ENCODE measurements around the gene ANKRD9.

DNA sequence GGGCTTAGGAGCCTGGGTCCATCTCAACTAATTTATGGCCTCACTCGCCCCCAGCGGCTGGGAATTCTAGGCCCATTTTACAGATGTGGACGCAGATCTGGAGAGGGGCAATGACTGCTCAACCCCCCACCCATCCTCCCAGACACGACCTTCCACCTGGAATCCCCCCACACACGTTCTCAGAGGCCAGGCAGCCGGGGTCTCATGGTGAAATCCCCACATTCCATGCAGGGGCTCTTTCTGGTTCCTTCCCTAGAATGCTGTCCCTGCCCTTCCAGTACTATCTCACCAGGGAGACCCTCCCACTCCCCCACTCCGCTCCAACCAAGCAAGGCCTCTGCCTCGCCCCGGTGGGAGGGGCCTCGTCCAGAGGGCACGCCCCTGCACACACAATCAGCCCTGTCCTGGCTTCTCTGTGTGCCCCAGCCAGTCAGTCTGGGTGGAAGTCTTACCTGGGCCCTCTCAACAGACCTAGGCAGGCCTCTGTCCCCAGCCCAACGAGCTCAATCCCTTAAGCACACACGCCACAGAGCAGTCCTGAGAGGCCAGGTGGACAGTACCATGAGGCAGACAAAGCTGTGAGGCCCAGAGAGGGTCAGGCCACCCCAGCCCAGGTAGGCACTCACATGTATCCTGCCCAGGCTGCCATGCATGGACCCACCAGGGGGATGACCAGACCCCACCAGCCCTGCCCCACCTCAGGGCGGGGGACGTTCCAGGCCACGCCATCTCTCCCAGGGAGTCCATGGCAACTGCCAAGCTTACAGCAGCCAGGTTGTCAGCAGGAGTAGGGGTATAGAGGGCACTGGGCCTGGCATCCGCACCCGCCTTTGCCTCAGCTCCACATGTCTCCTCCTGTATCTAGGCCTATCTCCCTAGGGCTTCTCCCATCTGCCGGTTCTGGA lies 1.3 kb upstream of the ANKRD9 start:
- TF ChIP-seq, protein P1, sequence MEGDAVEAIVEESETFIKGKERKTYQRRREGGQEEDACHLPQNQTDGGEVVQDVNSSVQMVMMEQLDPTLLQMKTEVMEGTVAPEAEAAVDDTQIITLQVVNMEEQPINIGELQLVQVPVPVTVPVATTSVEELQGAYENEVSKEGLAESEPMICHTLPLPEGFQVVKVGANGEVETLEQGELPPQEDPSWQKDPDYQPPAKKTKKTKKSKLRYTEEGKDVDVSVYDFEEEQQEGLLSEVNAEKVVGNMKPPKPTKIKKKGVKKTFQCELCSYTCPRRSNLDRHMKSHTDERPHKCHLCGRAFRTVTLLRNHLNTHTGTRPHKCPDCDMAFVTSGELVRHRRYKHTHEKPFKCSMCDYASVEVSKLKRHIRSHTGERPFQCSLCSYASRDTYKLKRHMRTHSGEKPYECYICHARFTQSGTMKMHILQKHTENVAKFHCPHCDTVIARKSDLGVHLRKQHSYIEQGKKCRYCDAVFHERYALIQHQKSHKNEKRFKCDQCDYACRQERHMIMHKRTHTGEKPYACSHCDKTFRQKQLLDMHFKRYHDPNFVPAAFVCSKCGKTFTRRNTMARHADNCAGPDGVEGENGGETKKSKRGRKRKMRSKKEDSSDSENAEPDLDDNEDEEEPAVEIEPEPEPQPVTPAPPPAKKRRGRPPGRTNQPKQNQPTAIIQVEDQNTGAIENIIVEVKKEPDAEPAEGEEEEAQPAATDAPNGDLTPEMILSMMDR (IDR thresholded peaks at IDR 0.05) = no peak
- peak in 1 of 2 donors; percentile 13 for TF ChIP-seq POLR2A (IDR thresholded peaks at IDR 0.05)

Data from uterus (tissue), 2 donors.